SK-N-SH (cell line): Measurements from ENCODE around the gene C12orf75. TPM values are rescaled to one million over a fixed set of nuclear protein-coding genes. Genes with fewer than 3 reads are reported as not detected.

Experiments used
- CTCF ChIA-PET: fragments of 300-600, 350-600 bp; formaldehyde crosslinking; extraction: SDS; loops from one replicate; lab custom pipeline; 2021; lab: Yijun Ruan, JAX
- POLR2A ChIA-PET: fragments of 350-600 bp; sonication (Branson Sonifier 250); formaldehyde crosslinking; extraction: SDS; loops from one replicate; lab custom pipeline; 2020; ENCODE audit warnings: antibody characterized with exemption, inconsistent platforms; lab: Yijun Ruan, JAX
- DNase-seq: peaks from one replicate; pipeline ENCODE4 v3.0.0; 2012
- H2AFZ ChIP-seq: fragments of 200-600 bp; sonication (generic); 2 replicates; pipeline ENCODE4 v1.8.1; 2016; ENCODE audit warnings: antibody characterized with exemption, mild to moderate bottlenecking, low read depth
- H3F3A ChIP-seq: fragments of 200-600 bp; sonication (generic); replicated peaks from 2 replicates; pipeline ENCODE3; 2016; ENCODE audit warnings: antibody characterized with exemption, mild to moderate bottlenecking; ENCODE audit not compliant: insufficient read depth
- H3K27ac ChIP-seq, 2 experiments: fragments of 200-500 bp in 1 of 2; fragments of 200-600 bp in 1 of 2; sonication (Bioruptor generic) in 1 of 2; sonication (generic), shearing (Covaris generic) in 1 of 2; 2 replicates each; pipeline versions ENCODE4 v1.5.1 to v1.6.1; 2014 to 2016; ENCODE audit warnings: low read depth in 2 of 2, inconsistent platforms in 1 of 2, low read length in 1 of 2, mild to moderate bottlenecking in 1 of 2, mixed read lengths in 1 of 2
- H3K27me3 ChIP-seq: fragments of 200-600 bp; sonication (generic), shearing (Covaris generic); 2 replicates; pipeline ENCODE4 v1.6.1; 2016; ENCODE audit warnings: mixed run types; ENCODE audit not compliant: insufficient read depth
- H3K36me3 ChIP-seq, 2 experiments: fragments of 200-500 bp in 1 of 2; fragments of 200-600 bp in 1 of 2; sonication (Bioruptor generic) in 1 of 2; sonication (generic) in 1 of 2; replicated peaks in 1 of 2; 2 replicates each; pipeline versions ENCODE3 to v1.5.1; 2014 to 2016; ENCODE audit warnings: low read length in 1 of 2, mild to moderate bottlenecking in 1 of 2; ENCODE audit not compliant: insufficient read depth in 2 of 2, control insufficient read depth in 1 of 2
- H3K4me1 ChIP-seq, 2 experiments: fragments of 200-500 bp in 1 of 2; fragments of 200-600 bp in 1 of 2; sonication (Bioruptor generic) in 1 of 2; sonication (generic), shearing (Covaris generic) in 1 of 2; 2 replicates each; pipeline versions ENCODE4 v1.5.1 to v1.6.1; 2014 to 2016; ENCODE audit warnings: low read depth in 1 of 2, low read length in 1 of 2, mixed run types in 1 of 2; ENCODE audit not compliant: insufficient read depth in 2 of 2, control insufficient read depth in 1 of 2
- H3K4me2 ChIP-seq: fragments of 200-600 bp; sonication (generic), shearing (Covaris generic); 2 replicates; pipeline ENCODE4 v1.6.1; 2017; ENCODE audit warnings: mixed run types
- H3K4me3 ChIP-seq, 2 experiments: fragments of 200-500 bp in 1 of 2; fragments of 200-600 bp in 1 of 2; sonication (Bioruptor generic) in 1 of 2; sonication (generic), shearing (Covaris generic) in 1 of 2; 2 replicates each; pipeline versions ENCODE4 v1.5.1 to v1.8.1; 2014 to 2016; ENCODE audit warnings: low read depth in 2 of 2, inconsistent platforms in 1 of 2, low read length in 1 of 2, mild to moderate bottlenecking in 1 of 2, mixed read lengths in 1 of 2, moderate library complexity in 1 of 2
- H3K79me2 ChIP-seq: fragments of 200-600 bp; sonication (generic); 2 replicates; pipeline ENCODE4 v1.8.1; 2017; ENCODE audit warnings: mild to moderate bottlenecking; ENCODE audit not compliant: insufficient read depth
- H3K9ac ChIP-seq: fragments of 200-600 bp; sonication (generic); 2 replicates; pipeline ENCODE4 v1.6.1; 2017; ENCODE audit warnings: mixed run types
- H3K9me2 ChIP-seq: fragments of 200-600 bp; sonication (generic); 2 replicates; pipeline ENCODE4 v1.6.1; 2017; ENCODE audit warnings: mixed run types
- H3K9me3 ChIP-seq: fragments of 200-600 bp; sonication (generic); 2 replicates; pipeline ENCODE4 v1.6.1; 2017; ENCODE audit warnings: mixed run types, mild to moderate bottlenecking, moderate library complexity
- H4K20me1 ChIP-seq: fragments of 200-600 bp; sonication (generic); 2 replicates; pipeline ENCODE4 v1.6.1; 2017; ENCODE audit warnings: mild to moderate bottlenecking, mixed run types; ENCODE audit not compliant: insufficient read depth
- CHD2 ChIP-seq: fragments of 150-350 bp; IDR thresholded peaks from 2 replicates; pipeline ENCODE4 v1.6.1; 2018; ENCODE audit warnings: low read length; ENCODE audit not compliant: partially characterized antibody
- CTCF ChIP-seq: fragments of 200-600 bp; sonication (generic); IDR thresholded peaks from 2 replicates; pipeline ENCODE4 v1.6.1; 2017; ENCODE audit warnings: antibody characterized with exemption, mild to moderate bottlenecking, moderate library complexity
- ELF1 ChIP-seq: IDR thresholded peaks from 2 replicates; pipeline ENCODE4 v1.4.0; 2012
- EP300 ChIP-seq, 2 experiments: IDR thresholded peaks; 2 replicates each; pipeline versions ENCODE4 v1.4.0 to v1.6.1; 2012; ENCODE audit warnings: borderline replicate concordance in 1 of 2, low read depth in 1 of 2, low read length in 1 of 2
- FOXM1 ChIP-seq: IDR thresholded peaks from 2 replicates; pipeline ENCODE4 v1.4.0; 2012; ENCODE audit warnings: low read depth, mild to moderate bottlenecking
- GABPA ChIP-seq: IDR thresholded peaks from 2 replicates; pipeline ENCODE4 v1.4.0; 2012; ENCODE audit warnings: low read depth, mild to moderate bottlenecking
- GATA2 ChIP-seq: sonication (generic); formaldehyde crosslinking; IDR thresholded peaks from 2 replicates; pipeline ENCODE4 v1.5.0; 2020; ENCODE audit warnings: mild to moderate bottlenecking, missing genetic modification reagents
- MEF2A ChIP-seq: IDR thresholded peaks from 2 replicates; pipeline ENCODE4 v1.4.0; 2012; ENCODE audit warnings: low read depth, borderline replicate concordance
- MXI1 ChIP-seq: IDR thresholded peaks from 2 replicates; pipeline ENCODE4 v1.6.1; 2012; ENCODE audit warnings: mild to moderate bottlenecking, low read depth, low read length, improper control_type of control experiment
- NFIC ChIP-seq: IDR thresholded peaks from 2 replicates; pipeline ENCODE4 v1.4.0; 2012; ENCODE audit warnings: borderline replicate concordance
- NRF1 ChIP-seq: IDR thresholded peaks from 2 replicates; pipeline ENCODE4 v1.6.1; 2012; ENCODE audit warnings: low read depth, mild to moderate bottlenecking, low read length
- POLR2AphosphoS5 ChIP-seq: IDR thresholded peaks from 2 replicates; pipeline ENCODE4 v1.6.1; 2012; ENCODE audit warnings: low read depth, low read length
- RAD21 ChIP-seq: IDR thresholded peaks from 2 replicates; pipeline ENCODE4 v1.6.1; 2012; ENCODE audit warnings: mild to moderate bottlenecking, low read length
- RFX5 ChIP-seq: IDR thresholded peaks from 2 replicates; pipeline ENCODE4 v1.6.1; 2012; ENCODE audit warnings: mild to moderate bottlenecking, improper control_type of control experiment, low read length
- RXRA ChIP-seq: IDR thresholded peaks from 2 replicates; pipeline ENCODE4 v1.4.0; 2012; ENCODE audit warnings: low read depth, mild to moderate bottlenecking, borderline replicate concordance
- SIN3A ChIP-seq: IDR thresholded peaks from 2 replicates; pipeline ENCODE4 v1.6.1; 2012; ENCODE audit warnings: low read depth, mild to moderate bottlenecking, low read length, moderate library complexity, borderline replicate concordance
- SMC3 ChIP-seq: IDR thresholded peaks from 2 replicates; pipeline ENCODE4 v1.6.1; 2012; ENCODE audit warnings: low read depth, low read length, improper control_type of control experiment
- TAF1 ChIP-seq: IDR thresholded peaks from 2 replicates; pipeline ENCODE4 v1.6.1; 2012; ENCODE audit warnings: low read depth, mild to moderate bottlenecking, low read length, moderate library complexity, borderline replicate concordance
- TCF12 ChIP-seq: IDR thresholded peaks from 2 replicates; pipeline ENCODE4 v1.4.0; 2012
- YY1 ChIP-seq: IDR thresholded peaks from 2 replicates; pipeline ENCODE4 v1.4.0; 2012; ENCODE audit warnings: low read depth, mild to moderate bottlenecking
- WGBS: methylation state at CpG from one replicate; pipeline ENCODE4 v1.1.6; 2017; ENCODE audit warnings: low lambda C conversion rate; 5-methylcytosine and 5-hydroxymethylcytosine counted together
- polyA plus RNA-seq, 3 experiments: library from polyadenylated mRNA; depleted of rRNA; stranded (reverse); fragments of >200 nt; gene quantifications; 2 replicates each; pipeline ENCODE4 v1.2.3, GENCODE V29; 2012
- TF ChIP-seq, protein P1 (sequence below): IDR thresholded peaks from 2 replicates; pipeline ENCODE4 v1.6.1; 2012; ENCODE audit warnings: mild to moderate bottlenecking, low read depth, low read length, moderate library complexity
- TF ChIP-seq, protein P2 (sequence below): IDR thresholded peaks from 2 replicates; pipeline ENCODE4 v1.4.0; 2012; ENCODE audit warnings: low read depth
- TF ChIP-seq, protein P3 (sequence below): fragments of 150-350 bp; IDR thresholded peaks from 2 replicates; pipeline ENCODE4 v1.6.1; 2016; ENCODE audit warnings: mild to moderate bottlenecking, low read depth, low read length

The C12orf75 gene
- polyA plus RNA-seq, 1 of the 3 experiments (the other 2 are of a cell fraction), result 221 TPM

DNA sequence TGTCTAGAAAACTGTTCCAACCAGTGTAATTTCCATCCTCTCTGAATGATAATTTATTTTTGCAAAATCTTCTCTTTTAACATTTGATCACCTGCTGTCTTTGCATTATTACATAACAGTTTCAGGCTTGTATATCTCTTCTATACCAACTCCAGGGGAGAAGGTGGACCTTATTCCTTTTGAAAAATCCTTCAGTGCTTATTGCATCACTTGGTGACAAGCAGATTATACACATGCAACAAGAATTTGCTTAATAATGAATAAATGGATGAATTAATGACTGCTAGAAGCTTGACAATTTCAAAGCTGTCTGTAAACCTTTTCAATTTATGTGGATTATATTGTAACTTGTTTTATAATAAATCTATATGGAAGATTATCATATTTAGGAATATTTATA lies 37.3 kb upstream of the C12orf75 start:
- Histone ChIP-seq H3K9me2 (no peaks in the 10 kb centered on the region), H3K27me3 (no peaks in the 10 kb centered on the region), H3K27ac (no peak overlapping the region), H4K20me1 (no peaks in the 10 kb centered on the region), H3K9ac (no peak overlapping the region), H2AFZ (peak overlapping the region; percentile 53; the same call in 1 of the 2 replicates), H3K36me3 (no peaks in the 10 kb centered on the region), H3K79me2 (no peaks in the 10 kb centered on the region), H3K9me3 (no peaks in the 10 kb centered on the region), H3K4me1 (no peaks in the 10 kb centered on the region; a peak in 1 of 4 replicates), H3F3A (no peaks in the 10 kb centered on the region), H3K4me2 (no peak overlapping the region), H3K4me3 (no peak overlapping the region)
- TF ChIP-seq RAD21 (no peak), RFX5 (no peak), GABPA (no peak), YY1 (no peak), SMC3 (no peak), FOXM1 (no peak)
- no peak for DNase-seq
- POLR2A ChIA-PET, result no interaction called here
- CTCF ChIA-PET, result no interaction called here

GRCh38 chr12:105294161-105294560 lies 36.3 kb upstream of the C12orf75 start:
- Histone ChIP-seq H3K36me3 (no peaks in the 10 kb centered on the region), H3K27ac (no peak overlapping the region), H3K9me2 (no peaks in the 10 kb centered on the region), H3K27me3 (no peaks in the 10 kb centered on the region), H3K9ac (no peak overlapping the region), H3K4me2 (no peak overlapping the region), H3F3A (no peaks in the 10 kb centered on the region), H3K79me2 (no peaks in the 10 kb centered on the region), H2AFZ (no peak overlapping the region), H3K4me3 (no peak overlapping the region), H3K9me3 (no peaks in the 10 kb centered on the region), H4K20me1 (no peaks in the 10 kb centered on the region), H3K4me1 (no peaks in the 10 kb centered on the region; a peak in 1 of 4 replicates)
- POLR2A ChIA-PET, result no interaction called here
- TF ChIP-seq SIN3A (no peak), GABPA (no peak), MEF2A (no peak), TAF1 (no peak), CHD2 (no peak), MXI1 (no peak), CTCF (no peak), ELF1 (no peak), POLR2AphosphoS5 (no peak), NFIC (no peak), EP300 (IDR thresholded peaks at IDR 0.05; ENCODE audit: borderline replicate concordance in 1 of 2, low read depth in 1 of 2, low read length in 1 of 2) (no peak), RFX5 (no peak), TCF12 (no peak), GATA2 (CRISPR knock-in tag) (no peak), RXRA (no peak), NRF1 (no peak)
- TF ChIP-seq, protein P1, sequence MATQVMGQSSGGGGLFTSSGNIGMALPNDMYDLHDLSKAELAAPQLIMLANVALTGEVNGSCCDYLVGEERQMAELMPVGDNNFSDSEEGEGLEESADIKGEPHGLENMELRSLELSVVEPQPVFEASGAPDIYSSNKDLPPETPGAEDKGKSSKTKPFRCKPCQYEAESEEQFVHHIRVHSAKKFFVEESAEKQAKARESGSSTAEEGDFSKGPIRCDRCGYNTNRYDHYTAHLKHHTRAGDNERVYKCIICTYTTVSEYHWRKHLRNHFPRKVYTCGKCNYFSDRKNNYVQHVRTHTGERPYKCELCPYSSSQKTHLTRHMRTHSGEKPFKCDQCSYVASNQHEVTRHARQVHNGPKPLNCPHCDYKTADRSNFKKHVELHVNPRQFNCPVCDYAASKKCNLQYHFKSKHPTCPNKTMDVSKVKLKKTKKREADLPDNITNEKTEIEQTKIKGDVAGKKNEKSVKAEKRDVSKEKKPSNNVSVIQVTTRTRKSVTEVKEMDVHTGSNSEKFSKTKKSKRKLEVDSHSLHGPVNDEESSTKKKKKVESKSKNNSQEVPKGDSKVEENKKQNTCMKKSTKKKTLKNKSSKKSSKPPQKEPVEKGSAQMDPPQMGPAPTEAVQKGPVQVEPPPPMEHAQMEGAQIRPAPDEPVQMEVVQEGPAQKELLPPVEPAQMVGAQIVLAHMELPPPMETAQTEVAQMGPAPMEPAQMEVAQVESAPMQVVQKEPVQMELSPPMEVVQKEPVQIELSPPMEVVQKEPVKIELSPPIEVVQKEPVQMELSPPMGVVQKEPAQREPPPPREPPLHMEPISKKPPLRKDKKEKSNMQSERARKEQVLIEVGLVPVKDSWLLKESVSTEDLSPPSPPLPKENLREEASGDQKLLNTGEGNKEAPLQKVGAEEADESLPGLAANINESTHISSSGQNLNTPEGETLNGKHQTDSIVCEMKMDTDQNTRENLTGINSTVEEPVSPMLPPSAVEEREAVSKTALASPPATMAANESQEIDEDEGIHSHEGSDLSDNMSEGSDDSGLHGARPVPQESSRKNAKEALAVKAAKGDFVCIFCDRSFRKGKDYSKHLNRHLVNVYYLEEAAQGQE, result no peak
- TF ChIP-seq, protein P2, sequence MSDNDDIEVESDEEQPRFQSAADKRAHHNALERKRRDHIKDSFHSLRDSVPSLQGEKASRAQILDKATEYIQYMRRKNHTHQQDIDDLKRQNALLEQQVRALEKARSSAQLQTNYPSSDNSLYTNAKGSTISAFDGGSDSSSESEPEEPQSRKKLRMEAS, result no peak
- TF ChIP-seq, protein P3, sequence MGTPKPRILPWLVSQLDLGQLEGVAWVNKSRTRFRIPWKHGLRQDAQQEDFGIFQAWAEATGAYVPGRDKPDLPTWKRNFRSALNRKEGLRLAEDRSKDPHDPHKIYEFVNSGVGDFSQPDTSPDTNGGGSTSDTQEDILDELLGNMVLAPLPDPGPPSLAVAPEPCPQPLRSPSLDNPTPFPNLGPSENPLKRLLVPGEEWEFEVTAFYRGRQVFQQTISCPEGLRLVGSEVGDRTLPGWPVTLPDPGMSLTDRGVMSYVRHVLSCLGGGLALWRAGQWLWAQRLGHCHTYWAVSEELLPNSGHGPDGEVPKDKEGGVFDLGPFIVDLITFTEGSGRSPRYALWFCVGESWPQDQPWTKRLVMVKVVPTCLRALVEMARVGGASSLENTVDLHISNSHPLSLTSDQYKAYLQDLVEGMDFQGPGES, result no peak
- DNase-seq, result no peak
- WGBS, result 87% methylated on average over 2 of the region's 2 CpGs
- CTCF ChIA-PET, result interaction anchor here (1.9 kb wide), 1 partner anchor 89 kb away, joined by 4 read pairs; no protein-coding TSS in a partner anchor
